ENCODE data around the gene FARP2.
"Not testable (repeated sequence)": the region's sequence is repeated elsewhere in the genome, so short reads cannot be mapped to it uniquely, and the experiment has no call there.

FARP2 gene

DNA sequence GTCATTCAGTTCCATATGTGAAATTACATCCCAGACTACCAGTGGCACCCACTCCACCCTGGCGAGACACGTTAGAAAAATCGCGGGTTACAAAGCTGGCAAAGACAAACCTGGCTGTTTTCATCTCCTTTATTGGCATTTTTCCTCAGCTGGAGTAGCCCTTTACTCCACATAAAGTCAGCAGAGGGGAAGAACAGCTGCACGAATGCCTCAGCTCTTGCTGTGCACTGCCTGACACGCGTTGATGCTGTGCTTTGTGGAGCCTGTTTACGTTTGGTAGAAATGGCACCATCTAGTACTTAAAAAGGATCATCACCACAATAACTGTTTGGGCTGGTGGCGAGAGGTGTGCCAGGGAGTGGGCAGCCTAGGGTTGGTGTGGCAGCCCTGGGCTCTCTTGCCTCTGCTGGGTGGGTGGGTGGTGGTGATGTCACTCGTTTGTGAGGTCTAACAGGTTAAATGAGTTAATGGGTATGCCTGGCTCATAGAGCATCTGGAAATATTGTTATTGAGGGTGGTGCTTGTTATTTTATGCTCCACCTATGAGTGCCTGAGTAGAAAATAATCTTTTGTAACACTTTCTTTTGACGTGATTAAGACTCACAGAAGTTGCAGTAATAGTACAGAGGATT, 16.4 kb downstream of the FARP2 start:
- no peak for DNase-seq (ENCODE audit: low read depth)

DNA sequence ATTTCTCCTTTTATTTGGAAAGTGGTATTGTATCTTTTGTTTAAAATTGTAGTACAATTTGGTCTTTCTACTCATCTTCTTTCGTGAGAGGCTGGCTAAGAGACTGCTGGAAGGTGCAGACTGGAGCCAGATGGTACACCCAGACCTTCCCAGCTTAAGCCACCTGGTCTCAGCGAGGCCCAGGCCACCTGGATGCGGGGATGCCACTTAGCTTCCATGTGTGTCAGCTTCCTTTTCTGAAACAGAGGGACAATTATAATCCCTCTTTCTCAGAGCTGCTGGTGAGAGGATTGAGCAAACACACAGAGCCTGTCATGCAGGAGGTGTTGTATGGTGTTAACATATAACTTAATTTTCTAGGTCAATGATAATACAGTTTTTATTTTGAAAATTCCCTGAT, 17.4 kb downstream of the FARP2 start:
- DNase-seq (ENCODE audit: low read depth), result no peak

GRCh38 chr2:241373906-241374305, 17.8 kb downstream of the FARP2 start:
- DNase-seq (ENCODE audit: low read depth), result not testable (repeated sequence)

GRCh38 chr2:241375300-241375699, 19.2 kb downstream of the FARP2 start:
- DNase-seq (ENCODE audit: low read depth), result no peak

DNA sequence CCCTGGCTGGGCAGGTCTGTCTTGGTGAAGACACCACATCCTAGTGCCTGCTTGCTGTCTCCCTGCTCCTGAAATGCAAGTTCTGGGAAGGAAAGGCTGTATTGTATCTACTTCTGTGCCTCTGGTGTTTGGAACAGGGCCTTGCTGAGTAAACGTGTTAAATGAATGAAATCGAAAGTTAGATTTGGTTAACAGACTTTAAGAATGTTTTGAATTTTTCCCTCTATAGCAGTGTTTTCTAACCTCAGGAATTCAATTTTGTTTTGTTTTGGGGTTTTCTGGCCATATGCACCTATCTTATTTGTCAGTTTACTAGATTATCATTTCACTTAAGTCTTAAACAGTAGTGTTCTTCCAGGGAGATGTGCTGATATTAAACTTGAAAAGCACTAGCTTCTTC, 20.7 kb downstream of the FARP2 start:
- no peak for DNase-seq (ENCODE audit: low read depth)

- DNase-seq (ENCODE audit: low read depth), result no peak
Observed at GRCh38 chr2:241378816-241379215, 22.7 kb downstream of the FARP2 start.

- no peak for DNase-seq (ENCODE audit: low read depth)
Observed at GRCh38 chr2:241379481-241380480, 23.7 kb downstream of the FARP2 start.

DNA sequence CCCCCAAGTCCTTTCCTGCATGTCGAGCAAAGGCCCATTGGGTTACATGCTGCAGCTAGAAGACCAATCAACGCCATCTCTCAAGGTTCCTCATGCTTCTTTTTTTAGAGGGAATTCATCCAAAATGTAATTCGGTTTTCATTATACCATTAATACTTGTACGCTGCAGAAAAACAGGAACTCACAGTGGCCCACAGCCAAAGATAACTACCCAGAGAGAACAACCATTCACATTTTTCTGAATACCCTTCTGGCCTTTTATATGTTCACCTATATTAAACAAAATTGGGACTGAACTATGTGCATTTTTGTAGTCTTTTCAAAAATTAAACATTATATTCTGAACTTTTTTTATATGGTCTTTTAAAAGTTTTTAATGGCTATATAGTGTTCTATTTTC, 25.8 kb downstream of the FARP2 start:
- no peak for DNase-seq (ENCODE audit: low read depth)

- DNase-seq (ENCODE audit: low read depth), result not testable (repeated sequence)
Observed at GRCh38 chr2:241385450-241385849, 29.4 kb downstream of the FARP2 start.

GRCh38 chr2:241386519-241386918, 30.4 kb downstream of the FARP2 start:
- DNase-seq (ENCODE audit: low read depth), result no peak

- DNase-seq (ENCODE audit: low read depth), result no peak
Observed at GRCh38 chr2:241389697-241390096, 33.6 kb downstream of the FARP2 start.

- no peak for DNase-seq (ENCODE audit: low read depth)
Observed at GRCh38 chr2:241390301-241391206, 34.5 kb downstream of the FARP2 start.

DNA sequence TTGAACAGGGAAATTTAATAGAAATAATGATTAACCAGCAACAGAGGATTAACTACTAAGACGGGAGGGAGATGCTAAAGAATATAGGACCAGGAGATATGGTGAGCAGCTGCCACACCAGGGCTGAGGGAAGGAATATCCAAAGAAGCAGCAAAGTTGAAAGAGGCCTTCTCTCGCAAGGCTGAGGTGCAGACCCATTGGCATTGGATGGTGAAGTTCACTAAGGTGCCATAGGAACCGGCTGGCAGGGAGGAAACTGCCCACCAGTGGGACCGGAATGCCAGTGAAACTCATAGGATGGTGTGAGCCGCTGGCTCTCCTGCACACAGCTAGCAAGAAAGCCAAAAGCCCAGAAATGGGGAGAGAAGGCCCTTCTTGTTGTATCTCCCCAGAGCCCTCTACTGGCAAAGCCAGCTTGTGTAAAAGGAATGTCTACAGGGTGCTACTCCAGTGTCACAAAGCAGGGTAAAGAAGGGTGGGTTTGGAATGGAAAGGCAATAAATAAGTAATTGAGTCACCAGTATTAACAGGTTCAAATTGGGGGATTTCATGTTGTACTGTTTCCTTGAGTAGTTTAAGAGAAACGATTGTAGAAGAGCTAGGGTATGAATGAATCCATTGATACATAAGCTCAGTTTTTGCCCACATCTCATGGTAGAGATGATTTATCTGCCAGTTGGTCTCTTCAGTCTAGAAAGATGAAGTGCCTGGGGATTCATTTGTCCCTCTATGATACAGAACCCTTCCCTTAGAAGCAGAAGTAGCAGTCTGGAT, 36.0 kb downstream of the FARP2 start:
- DNase-seq (ENCODE audit: low read depth), result no peak

- DNase-seq (ENCODE audit: low read depth), result not testable (repeated sequence)
Observed at GRCh38 chr2:241392753-241393152, 36.7 kb downstream of the FARP2 start.

DNA sequence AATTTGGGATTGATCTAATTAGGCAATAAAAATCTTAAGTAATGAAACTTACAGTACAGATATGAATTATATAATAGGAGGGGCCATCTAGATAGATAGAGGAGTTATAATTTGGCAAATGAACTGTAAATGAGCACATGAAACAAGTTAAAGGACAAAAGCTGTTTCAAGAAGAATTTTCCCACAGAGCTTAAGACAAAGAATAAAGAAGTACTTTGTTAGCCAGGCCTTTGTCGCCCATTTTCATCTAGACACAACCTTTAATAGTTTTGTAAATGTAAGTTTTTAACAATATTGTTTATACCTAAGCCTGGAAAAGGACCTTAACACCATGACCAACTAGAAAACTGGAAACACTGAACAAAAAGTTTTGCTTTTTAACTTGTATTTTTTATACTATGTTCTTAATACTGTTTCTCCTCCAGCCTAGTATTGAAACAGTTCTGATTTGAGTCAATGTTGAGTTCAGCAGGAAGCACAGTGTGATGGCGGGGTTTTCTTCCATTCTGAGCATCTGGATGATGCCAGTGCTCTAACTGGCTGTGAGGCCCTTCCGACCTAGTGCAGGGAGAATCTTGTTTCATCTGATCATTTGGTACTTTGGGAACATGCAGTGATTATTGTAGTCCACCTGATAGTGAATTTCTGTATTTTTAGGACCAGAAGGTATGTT, 37.6 kb downstream of the FARP2 start:
- no peak for DNase-seq (ENCODE audit: low read depth)

- not testable (repeated sequence) for DNase-seq (ENCODE audit: low read depth)
Observed at GRCh38 chr2:241396809-241397208, 40.7 kb downstream of the FARP2 start.

GRCh38 chr2:241399941-241400922, 44.1 kb downstream of the FARP2 start:
- no peak for DNase-seq (ENCODE audit: low read depth)

DNA sequence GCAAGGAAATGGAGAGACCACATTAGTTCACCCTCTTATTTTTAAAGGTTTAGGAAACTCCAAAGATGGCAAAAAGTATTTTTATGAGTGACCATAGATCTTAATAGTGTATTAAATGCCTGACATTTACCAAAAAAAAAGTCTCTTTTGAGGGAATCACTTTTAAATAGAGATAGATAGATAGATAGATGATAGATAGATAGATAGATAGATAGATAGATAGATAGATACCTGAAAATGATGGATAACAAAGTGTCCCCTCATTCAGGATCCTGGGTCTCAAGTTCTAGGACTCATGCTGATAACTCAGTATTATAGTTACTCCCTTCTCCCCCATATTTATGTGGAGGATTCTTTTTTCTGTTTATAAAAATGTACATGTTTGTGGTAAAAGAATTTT, 52.8 kb downstream of the FARP2 start:
- DNase-seq (ENCODE audit: low read depth), result no peak

GRCh38 chr2:241410739-241411176, 54.7 kb downstream of the FARP2 start:
- no peak for DNase-seq (ENCODE audit: low read depth)

- no peak for DNase-seq (ENCODE audit: low read depth)
Observed at GRCh38 chr2:241412144-241412543, 56.1 kb downstream of the FARP2 start.

Data from T-helper 22 cell (primary cell).